ENCODE measurements around the gene FSIP1. TPM values are rescaled to one million over a fixed set of nuclear protein-coding genes. Genes with fewer than 3 reads are reported as not detected.
"Not testable (repeated sequence)": the region's sequence is repeated elsewhere in the genome, so short reads cannot be mapped to it uniquely, and the experiment has no call there.

Gene FSIP1
- total RNA-seq, 1 experiment from 2014 or later, result 3.2 TPM

DNA sequence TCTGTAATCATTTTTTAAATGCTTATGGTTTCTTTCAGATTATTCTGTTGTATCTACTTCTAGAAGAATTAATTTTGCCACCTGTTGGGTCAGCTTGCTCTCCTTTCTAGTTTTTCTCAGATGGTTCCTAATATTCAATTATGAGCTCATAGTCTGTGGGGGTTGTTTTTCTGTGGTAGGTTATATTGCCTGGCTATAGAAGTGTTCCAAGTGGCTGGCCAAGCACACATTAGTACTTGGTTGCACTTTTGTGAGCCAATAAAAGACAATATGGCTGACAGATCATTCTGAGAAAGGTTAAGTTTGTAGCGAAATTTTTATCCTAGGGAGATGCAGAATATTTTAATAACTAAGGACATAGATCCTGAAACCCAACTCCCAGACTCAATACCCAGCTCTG, 31.8 kb upstream of the FSIP1 start:
- CTCF ChIA-PET, result interaction anchor here (0.6 kb wide), 2 partner anchors 50 to 1132 kb away, joined by 3 to 4 read pairs; no protein-coding TSS in a partner anchor
- Mint-ChIP-seq H3K4me3 (ENCODE audit: unreplicated experiment) (no peak overlapping the region), H3K27ac (ENCODE audit: low read depth, unreplicated experiment) (no peak overlapping the region), H3K4me1 (ENCODE audit: insufficient read depth, unreplicated experiment) (no peaks in the 10 kb centered on the region), H3K27me3 (ENCODE audit: insufficient read depth, unreplicated experiment) (no peaks in the 10 kb centered on the region), H3K36me3 (ENCODE audit: insufficient read depth, unreplicated experiment) (peaks cover 6% of the 10 kb centered on the region), H3K9me3 (ENCODE audit: unreplicated experiment) (no peaks in the 10 kb centered on the region)
- BruUV-seq (replicated peaks), result no TSS peak
- TF ChIP-seq, protein P1, sequence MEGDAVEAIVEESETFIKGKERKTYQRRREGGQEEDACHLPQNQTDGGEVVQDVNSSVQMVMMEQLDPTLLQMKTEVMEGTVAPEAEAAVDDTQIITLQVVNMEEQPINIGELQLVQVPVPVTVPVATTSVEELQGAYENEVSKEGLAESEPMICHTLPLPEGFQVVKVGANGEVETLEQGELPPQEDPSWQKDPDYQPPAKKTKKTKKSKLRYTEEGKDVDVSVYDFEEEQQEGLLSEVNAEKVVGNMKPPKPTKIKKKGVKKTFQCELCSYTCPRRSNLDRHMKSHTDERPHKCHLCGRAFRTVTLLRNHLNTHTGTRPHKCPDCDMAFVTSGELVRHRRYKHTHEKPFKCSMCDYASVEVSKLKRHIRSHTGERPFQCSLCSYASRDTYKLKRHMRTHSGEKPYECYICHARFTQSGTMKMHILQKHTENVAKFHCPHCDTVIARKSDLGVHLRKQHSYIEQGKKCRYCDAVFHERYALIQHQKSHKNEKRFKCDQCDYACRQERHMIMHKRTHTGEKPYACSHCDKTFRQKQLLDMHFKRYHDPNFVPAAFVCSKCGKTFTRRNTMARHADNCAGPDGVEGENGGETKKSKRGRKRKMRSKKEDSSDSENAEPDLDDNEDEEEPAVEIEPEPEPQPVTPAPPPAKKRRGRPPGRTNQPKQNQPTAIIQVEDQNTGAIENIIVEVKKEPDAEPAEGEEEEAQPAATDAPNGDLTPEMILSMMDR (IDR thresholded peaks at IDR 0.05; ENCODE audit: unreplicated experiment), result no peak
- intact Hi-C loops (cut with micrococcal nuclease), result no loop called here
- POLR2A ChIA-PET, result no interaction called here
- no peak for DNase-seq (ENCODE audit: unreplicated experiment)

DNA sequence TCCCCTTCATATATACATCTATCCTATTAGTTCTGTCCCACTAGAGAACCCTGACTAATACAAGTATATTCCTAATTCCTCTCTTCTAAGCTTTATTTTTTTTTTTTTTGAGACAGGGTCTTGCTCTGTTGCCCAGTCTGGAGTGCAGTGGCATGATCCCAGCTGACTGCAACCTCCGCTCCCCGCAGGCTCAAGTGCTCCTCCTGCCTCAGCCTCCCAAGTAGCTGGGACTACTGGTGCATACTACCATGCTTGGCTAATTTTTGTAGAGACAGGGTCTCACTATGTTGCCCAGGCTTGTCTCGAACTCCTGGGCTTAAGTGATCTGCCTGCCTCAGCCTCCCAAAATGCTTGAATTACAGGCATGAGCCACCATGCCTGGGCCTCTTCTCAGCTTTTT, 30.0 kb upstream of the FSIP1 start:
- H3K27me3 Mint-ChIP-seq (ENCODE audit: insufficient read depth, unreplicated experiment); DNase-seq (ENCODE audit: unreplicated experiment); H3K27ac Mint-ChIP-seq (ENCODE audit: low read depth, unreplicated experiment); H3K4me3 Mint-ChIP-seq (ENCODE audit: unreplicated experiment); H3K36me3 Mint-ChIP-seq (ENCODE audit: insufficient read depth, unreplicated experiment); H3K4me1 Mint-ChIP-seq (ENCODE audit: insufficient read depth, unreplicated experiment); BruUV-seq (replicated peaks); intact Hi-C loops (cut with micrococcal nuclease); H3K9me3 Mint-ChIP-seq (ENCODE audit: unreplicated experiment); POLR2A ChIA-PET: not testable (repeated sequence)
- CTCF ChIA-PET, result interaction anchor here (1.0 kb wide), 1 partner anchor 19 kb away, joined by 3 read pairs; no protein-coding TSS in a partner anchor

DNA sequence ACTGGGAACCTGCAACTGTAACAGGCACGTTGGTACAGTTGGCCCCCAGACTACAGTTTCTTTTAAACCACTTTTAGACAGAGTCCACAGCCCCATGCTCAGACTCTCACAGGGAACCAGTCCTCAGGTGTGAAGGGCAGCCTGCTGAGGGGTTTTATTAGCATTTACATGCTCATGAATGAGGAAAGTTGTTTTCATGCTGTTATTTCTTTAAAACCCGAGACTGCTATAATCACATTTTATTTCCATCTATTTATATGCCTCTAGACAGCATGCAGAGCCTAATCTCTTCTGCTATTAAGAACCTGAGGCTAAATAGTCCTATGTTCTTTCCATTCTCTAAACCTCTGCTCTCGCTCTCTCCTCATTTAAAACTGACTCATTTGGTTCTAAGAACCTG, 26.3 kb upstream of the FSIP1 start:
- Mint-ChIP-seq H3K27ac (ENCODE audit: low read depth, unreplicated experiment) (no peak overlapping the region), H3K4me3 (ENCODE audit: unreplicated experiment) (no peak overlapping the region), H3K27me3 (ENCODE audit: insufficient read depth, unreplicated experiment) (no peaks in the 10 kb centered on the region), H3K4me1 (ENCODE audit: insufficient read depth, unreplicated experiment) (peaks cover 8% of the 10 kb centered on the region), H3K36me3 (ENCODE audit: insufficient read depth, unreplicated experiment) (no peaks in the 10 kb centered on the region), H3K9me3 (ENCODE audit: unreplicated experiment) (no peaks in the 10 kb centered on the region)
- TF ChIP-seq, protein P1 (IDR thresholded peaks at IDR 0.05; ENCODE audit: unreplicated experiment), result no peak
- intact Hi-C loops (cut with micrococcal nuclease), result no loop called here
- CTCF ChIA-PET, result no interaction called here
- POLR2A ChIA-PET, result no interaction called here
- no peak for DNase-seq (ENCODE audit: unreplicated experiment)
- BruUV-seq (replicated peaks), result no TSS peak

DNA sequence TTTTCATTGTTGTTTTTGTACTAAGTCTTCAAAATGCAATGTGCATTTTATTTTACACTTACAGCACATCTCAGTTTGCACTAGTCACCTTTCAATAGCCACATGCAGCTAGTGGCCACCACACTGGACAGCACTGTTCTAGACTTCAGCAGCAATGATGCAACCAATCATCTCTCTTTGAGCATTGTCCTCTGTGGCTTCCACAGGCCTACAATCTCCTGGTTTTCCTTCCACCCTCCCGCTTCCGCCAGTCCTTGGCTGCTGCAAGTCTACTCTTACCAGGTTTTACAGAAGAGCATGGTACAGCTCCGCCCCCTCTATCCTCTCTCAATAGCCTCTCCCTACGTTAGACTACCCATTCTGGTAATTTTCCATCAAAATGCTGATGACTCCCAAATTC, 25.1 kb upstream of the FSIP1 start:
- Mint-ChIP-seq H3K9me3 (ENCODE audit: unreplicated experiment) (no peaks in the 10 kb centered on the region), H3K4me3 (ENCODE audit: unreplicated experiment) (no peak overlapping the region), H3K27ac (ENCODE audit: low read depth, unreplicated experiment) (no peak overlapping the region), H3K36me3 (ENCODE audit: insufficient read depth, unreplicated experiment) (no peaks in the 10 kb centered on the region), H3K27me3 (ENCODE audit: insufficient read depth, unreplicated experiment) (no peaks in the 10 kb centered on the region), H3K4me1 (ENCODE audit: insufficient read depth, unreplicated experiment) (peaks cover 15% of the 10 kb centered on the region)
- TF ChIP-seq, protein P1 (IDR thresholded peaks at IDR 0.05; ENCODE audit: unreplicated experiment), result no peak
- no peak for DNase-seq (ENCODE audit: unreplicated experiment)
- POLR2A ChIA-PET, result no interaction called here
- no TSS peak for BruUV-seq (replicated peaks)
- intact Hi-C loops (cut with micrococcal nuclease), result no loop called here
- CTCF ChIA-PET, result no interaction called here

DNA sequence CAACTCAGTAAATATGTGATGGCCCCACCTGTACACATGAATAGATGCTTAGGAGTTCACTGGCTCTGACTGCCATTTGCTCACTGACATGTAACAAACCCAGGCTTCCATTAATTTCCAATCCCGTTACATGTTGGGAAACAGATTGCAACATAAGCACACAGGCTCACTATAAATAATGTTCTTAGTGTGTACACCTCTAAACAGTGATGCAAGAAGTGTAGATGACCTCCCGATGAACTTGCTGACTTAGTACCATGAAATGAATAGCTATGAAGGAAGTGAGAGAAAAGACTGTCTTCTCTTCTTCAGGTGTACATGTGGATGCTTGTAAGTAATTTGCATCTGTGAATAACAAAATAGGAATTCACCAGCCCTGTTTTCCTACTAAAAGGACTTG, 21.4 kb upstream of the FSIP1 start:
- CTCF ChIA-PET, result interaction anchor here (0.7 to 1.7 kb wide), 3 partner anchors 16 to 80 kb away, joined by 3 to 7 read pairs (median 4); no protein-coding TSS in a partner anchor
- peak; percentile 78 for DNase-seq (ENCODE audit: unreplicated experiment)
- H3K4me3 Mint-ChIP-seq (ENCODE audit: unreplicated experiment), result no peak overlapping the region
- POLR2A ChIA-PET, result interaction anchor here (0.5 to 1.5 kb wide), 15 partner anchors 14 to 1117 kb away, joined by 3 to 8 read pairs (median 3); partner anchors contain the start of gene EIF2AK4
- no TSS peak for BruUV-seq (replicated peaks)
- H3K27ac Mint-ChIP-seq (ENCODE audit: low read depth, unreplicated experiment), result no peak overlapping the region
- H3K36me3 Mint-ChIP-seq (ENCODE audit: insufficient read depth, unreplicated experiment), result no peaks in the 10 kb centered on the region
- H3K27me3 Mint-ChIP-seq (ENCODE audit: insufficient read depth, unreplicated experiment), result no peaks in the 10 kb centered on the region
- H3K9me3 Mint-ChIP-seq (ENCODE audit: unreplicated experiment), result no peaks in the 10 kb centered on the region
- TF ChIP-seq, protein P1 (IDR thresholded peaks at IDR 0.05; ENCODE audit: unreplicated experiment), result no peak
- intact Hi-C loops (cut with micrococcal nuclease), result no loop called here
- peaks cover 11% of the 10 kb centered on the region for H3K4me1 Mint-ChIP-seq (ENCODE audit: insufficient read depth, unreplicated experiment)
